ENCODE data around the gene FBXW5. TPM values are rescaled to one million over a fixed set of nuclear protein-coding genes. Genes with fewer than 3 reads are reported as not detected.

FBXW5 gene
- total RNA-seq, 2 donors from 2014 or later, result 199 to 304 TPM

- intact Hi-C loops (cut with DNase I), result no loop called here
- H3K27me3 ChIP-seq (replicated peaks; ENCODE audit: insufficient read depth), result no peaks in the 10 kb centered on the region
- H3K27ac ChIP-seq, result no peak overlapping the region
- 72% methylated on average over 9 of the region's 17 CpGs for WGBS
- H3K4me3 ChIP-seq, result no peak overlapping the region
- no peak for TF ChIP-seq POLR2A (IDR thresholded peaks at IDR 0.05)
- TF ChIP-seq POLR2AphosphoS5 (IDR thresholded peaks at IDR 0.05), result no peak
- TF ChIP-seq CTCF (IDR thresholded peaks at IDR 0.05), result no peak
- no peak for DNase-seq (ENCODE audit: low spot score)
- H3K9me3 ChIP-seq, result no peaks in the 10 kb centered on the region
- no peaks in the 10 kb centered on the region for H3K36me3 ChIP-seq
- H3K4me1 ChIP-seq (replicated peaks), result no peaks in the 10 kb centered on the region
Observed at GRCh38 chr9:136968333-136969127, 24.0 kb upstream of the FBXW5 start.

GRCh38 chr9:136965771-136966484, 21.4 kb upstream of the FBXW5 start:
- no peaks in the 10 kb centered on the region for H3K36me3 ChIP-seq
- intact Hi-C loops (cut with DNase I), result no loop called here
- no peaks in the 10 kb centered on the region for H3K27me3 ChIP-seq (replicated peaks; ENCODE audit: insufficient read depth)
- H3K27ac ChIP-seq, result no peak overlapping the region
- peaks cover 9% of the 10 kb centered on the region for H3K4me1 ChIP-seq (replicated peaks)
- H3K4me3 ChIP-seq, result no peak overlapping the region
- DNase-seq (ENCODE audit: low spot score), result no peak
- TF ChIP-seq POLR2AphosphoS5 (IDR thresholded peaks at IDR 0.05) (no peak), POLR2A (IDR thresholded peaks at IDR 0.05) (no peak), CTCF (IDR thresholded peaks at IDR 0.05) (no peak)
- no peaks in the 10 kb centered on the region for H3K9me3 ChIP-seq
- WGBS, result 17% methylated on average over 23 of the region's 23 CpGs

GRCh38 chr9:136964833-136965422, 20.4 kb upstream of the FBXW5 start:
- Histone ChIP-seq H3K27me3 (replicated peaks; ENCODE audit: insufficient read depth) (no peaks in the 10 kb centered on the region), H3K4me3 (no peak overlapping the region), H3K36me3 (no peaks in the 10 kb centered on the region), H3K4me1 (replicated peaks) (peaks cover 9% of the 10 kb centered on the region), H3K9me3 (no peaks in the 10 kb centered on the region), H3K27ac (no peak overlapping the region)
- 88% methylated on average over 26 of the region's 26 CpGs for WGBS
- TF ChIP-seq POLR2A (IDR thresholded peaks at IDR 0.05) (no peak), POLR2AphosphoS5 (IDR thresholded peaks at IDR 0.05) (no peak), CTCF (IDR thresholded peaks at IDR 0.05) (no peak)
- DNase-seq (ENCODE audit: low spot score), result no peak
- intact Hi-C loops (cut with DNase I), result no loop called here

GRCh38 chr9:136964171-136964689, 19.7 kb upstream of the FBXW5 start:
- TF ChIP-seq POLR2A (IDR thresholded peaks at IDR 0.05), result no peak
- TF ChIP-seq POLR2AphosphoS5 (IDR thresholded peaks at IDR 0.05), result no peak
- no peak for TF ChIP-seq CTCF (IDR thresholded peaks at IDR 0.05)
- intact Hi-C loops (cut with DNase I), result no loop called here
- H3K4me1 ChIP-seq (replicated peaks), result peaks cover 9% of the 10 kb centered on the region
- no peaks in the 10 kb centered on the region for H3K36me3 ChIP-seq
- H3K9me3 ChIP-seq, result no peaks in the 10 kb centered on the region
- WGBS, result 62% methylated on average over 22 of the region's 22 CpGs
- no peaks in the 10 kb centered on the region for H3K27me3 ChIP-seq (replicated peaks; ENCODE audit: insufficient read depth)
- H3K27ac ChIP-seq, result no peak overlapping the region
- DNase-seq (ENCODE audit: low spot score), result no peak
- H3K4me3 ChIP-seq, result no peak overlapping the region

Data from prostate gland (tissue), 2 donors.